GM12875 (cell line): ENCODE results near the gene HS2ST1.

Experiments used
- H3K4me3 ChIP-seq: one replicate; pipeline ENCODE4 v1.5.1; 2011; ENCODE audit warnings: low read depth, low read length, control low read depth
- CTCF ChIP-seq: IDR thresholded peaks from 2 replicates; pipeline ENCODE4 v1.5.1; 2011; ENCODE audit warnings: low read depth, mild to moderate bottlenecking, control low read depth, inconsistent platforms, low read length, moderate library complexity, borderline replicate concordance; ENCODE audit not compliant: insufficient read depth

HS2ST1 gene

DNA sequence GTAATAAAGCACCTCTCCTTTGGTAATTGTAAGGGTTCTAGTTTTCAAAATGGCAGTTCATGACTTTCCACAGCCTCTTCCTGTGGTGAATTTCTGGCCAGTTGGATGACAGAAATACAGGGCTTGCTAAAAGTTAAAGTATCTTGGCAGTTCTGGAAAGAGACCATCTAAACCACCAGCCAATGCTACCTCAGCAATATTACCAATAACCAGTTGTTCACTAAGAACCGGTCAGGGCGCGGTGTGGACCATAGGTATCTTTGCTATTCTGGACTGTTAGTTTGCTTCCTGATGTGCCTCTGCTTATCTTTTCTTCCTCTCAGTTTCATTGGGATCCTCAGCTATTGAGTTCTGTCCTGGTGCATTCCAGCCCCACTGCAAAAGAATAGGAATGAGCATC lies 124.7 kb downstream of the HS2ST1 start:
- TF ChIP-seq CTCF: no peak

GRCh38 chr1:87042111-87042811 lies 127.8 kb downstream of the HS2ST1 start:
- no peak for TF ChIP-seq CTCF
- H3K4me3 ChIP-seq: no peak overlapping the region

More for the DNA sequence above, 124.7 kb downstream of the HS2ST1 start:
- H3K4me3 ChIP-seq: no peak overlapping the region

- H3K4me3 ChIP-seq: no peak overlapping the region
- TF ChIP-seq CTCF: no peak
Measured at GRCh38 chr1:87044424-87044823, 130.0 kb downstream of the HS2ST1 start.

GRCh38 chr1:87044840-87045239 lies 130.4 kb downstream of the HS2ST1 start:
- no peak for TF ChIP-seq CTCF

GRCh38 chr1:87045761-87046304 lies 131.4 kb downstream of the HS2ST1 start:
- TF ChIP-seq CTCF: no peak

More at GRCh38 chr1:87044840-87045239, 130.4 kb downstream of the HS2ST1 start:
- H3K4me3 ChIP-seq: no peak overlapping the region

GRCh38 chr1:87046951-87047350 lies 132.5 kb downstream of the HS2ST1 start:
- no peak for TF ChIP-seq CTCF
- H3K4me3 ChIP-seq: no peak overlapping the region

More at GRCh38 chr1:87045761-87046304, 131.4 kb downstream of the HS2ST1 start:
- no peak overlapping the region for H3K4me3 ChIP-seq

DNA sequence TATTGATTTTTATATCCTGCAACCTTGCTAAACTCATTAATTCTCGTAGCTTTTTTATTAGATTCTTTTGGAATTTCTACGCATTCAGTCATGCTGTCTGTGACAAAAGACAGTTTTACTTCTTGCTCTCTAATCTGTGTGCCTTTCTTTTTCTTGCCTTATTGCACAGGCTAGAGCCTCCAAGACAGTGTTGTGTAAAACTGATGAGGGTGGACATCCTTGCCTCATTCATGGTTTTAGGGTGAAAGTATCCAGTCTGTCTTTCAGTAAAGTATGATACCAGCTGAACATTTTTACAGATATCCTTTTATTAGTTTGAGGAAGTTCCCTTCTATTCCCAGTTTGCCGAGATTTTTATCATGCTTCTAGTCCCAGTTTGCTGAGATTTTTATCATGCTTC lies 133.8 kb downstream of the HS2ST1 start:
- no peak overlapping the region for H3K4me3 ChIP-seq
- TF ChIP-seq CTCF: no peak
